HCT116 (cell line): ENCODE measurements around the gene HIVEP3. TPM values are rescaled to one million over a fixed set of nuclear protein-coding genes. Genes with fewer than 3 reads are reported as not detected.

Source experiments
- ATAC-seq: fragments of 200-7000 bp; cut with Tn5 transposase; 2 replicates; pipeline ENCODE4 v1.9.1; 2020; ENCODE audit warnings: mild to moderate bottlenecking, moderate library complexity
- BruUV-seq: library from RNA; stranded (reverse); fragments of 400-500 nt; replicated peaks from 2 replicates; lab custom pipeline; 2021; lab: Mats Ljungman, UMichigan
- CTCF ChIA-PET: fragments of 300-600 bp; sonication (Branson Sonifier 250); formaldehyde crosslinking; loops from one replicate; lab custom pipeline; 2021; ENCODE audit warnings: antibody characterized with exemption; lab: Charles Lee
- POLR2A ChIA-PET: fragments of 300-600, 350-600 bp; sonication (Branson Sonifier 250); formaldehyde crosslinking; loops from one replicate; lab custom pipeline; 2021; ENCODE audit warnings: antibody characterized with exemption; lab: Charles Lee
- RAD21 ChIA-PET, 2 experiments: fragments of 300-600 bp; sonication (Branson Sonifier 250); formaldehyde crosslinking; loops; one replicate each; lab custom pipeline; 2023; ENCODE audit warnings: low total read pairs in 2 of 2; ENCODE audit not compliant: uncharacterized antibody in 2 of 2, unreplicated experiment in 2 of 2, low non-redundant PET in 1 of 2; lab: Charles Lee
- DNase-seq: peaks from one replicate; pipeline ENCODE4 v3.0.0-alpha.2; 2010; ENCODE audit warnings: low read depth, low spot score
- H2AFZ ChIP-seq: fragments of 200-600 bp; shearing (Covaris generic), sonication (generic); 2 replicates; pipeline ENCODE4 v1.6.1; 2017; ENCODE audit warnings: low read depth, mixed run types, mixed read lengths, antibody characterized with exemption, low read length; ENCODE audit not compliant: poor library complexity, severe bottlenecking
- H3K27ac ChIP-seq: 2 replicates; pipeline ENCODE4 v1.5.1; 2012; ENCODE audit warnings: low read depth, low read length
- H3K27me3 ChIP-seq: fragments of 200-600 bp; sonication (generic); 2 replicates; pipeline ENCODE4 v1.6.1; 2016; ENCODE audit warnings: mixed run types, low read length, mixed read lengths; ENCODE audit not compliant: insufficient read depth
- H3K36me3 ChIP-seq, 2 experiments: fragments of 200-500 bp in 1 of 2; fragments of 200-600 bp in 1 of 2; sonication (Bioruptor generic) in 1 of 2; sonication (generic) in 1 of 2; 2 replicates each; pipeline versions ENCODE4 v1.5.1 to v1.6.1; 2014 to 2016; ENCODE audit warnings: low read length in 2 of 2, inconsistent platforms in 1 of 2, mixed read lengths in 1 of 2, mixed run types in 1 of 2; ENCODE audit not compliant: insufficient read depth in 2 of 2, control insufficient read depth in 1 of 2
- H3K4me1 ChIP-seq, 2 experiments: fragments of 200-600 bp in 1 of 2; sonication (generic) in 1 of 2; 2 replicates each; pipeline versions ENCODE4 v1.5.1 to v1.6.1; 2012 to 2017; ENCODE audit warnings: low read length in 2 of 2, inconsistent platforms in 1 of 2, mild to moderate bottlenecking in 1 of 2, mixed read lengths in 1 of 2, mixed run types in 1 of 2, moderate library complexity in 1 of 2; ENCODE audit not compliant: insufficient read depth in 2 of 2, control insufficient read depth in 1 of 2
- H3K4me2 ChIP-seq: fragments of 200-600 bp; sonication (generic); 2 replicates; pipeline ENCODE4 v1.6.1; 2017; ENCODE audit warnings: mixed run types, low read length, mixed read lengths
- H3K4me3 ChIP-seq, 2 experiments: fragments of 200-600 bp in 1 of 2; sonication (generic) in 1 of 2; replicated peaks in 1 of 2; 2 replicates each; pipeline ENCODE4 v1.5.1; 2011 to 2016; ENCODE audit warnings: low read length in 2 of 2, control low read depth in 1 of 2, low read depth in 1 of 2, mild to moderate bottlenecking in 1 of 2, mixed read lengths in 1 of 2, mixed run types in 1 of 2
- H3K79me2 ChIP-seq: fragments of 200-600 bp; sonication (generic); 2 replicates; pipeline ENCODE4 v1.6.1; 2017; ENCODE audit warnings: mild to moderate bottlenecking, mixed run types, low read length, moderate library complexity, mixed read lengths; ENCODE audit not compliant: insufficient read depth
- H3K9ac ChIP-seq: fragments of 200-600 bp; sonication (generic); 2 replicates; pipeline ENCODE4 v1.6.1; 2016; ENCODE audit warnings: low read length, mixed read lengths
- H3K9me2 ChIP-seq: fragments of 200-600 bp; sonication (generic), shearing (Covaris generic); 2 replicates; pipeline ENCODE4 v1.6.1; 2017; ENCODE audit warnings: mixed run types, mild to moderate bottlenecking, moderate library complexity; ENCODE audit not compliant: insufficient read depth
- H3K9me3 ChIP-seq, 2 experiments: fragments of 200-500 bp in 1 of 2; fragments of 200-600 bp in 1 of 2; sonication (Bioruptor generic) in 1 of 2; sonication (generic) in 1 of 2; 2 replicates each; pipeline ENCODE4 v1.6.1; 2014 to 2017; ENCODE audit warnings: low read length in 2 of 2, mixed read lengths in 2 of 2, inconsistent platforms in 1 of 2, low read depth in 1 of 2, mild to moderate bottlenecking in 1 of 2, mixed run types in 1 of 2, moderate library complexity in 1 of 2; ENCODE audit not compliant: control insufficient read depth in 1 of 2, insufficient read depth in 1 of 2
- H4K20me1 ChIP-seq: fragments of 200-600 bp; sonication (generic), shearing (Covaris generic); 2 replicates; pipeline ENCODE4 v1.6.1; 2017; ENCODE audit warnings: mixed run types, mild to moderate bottlenecking, moderate library complexity; ENCODE audit not compliant: insufficient read depth
- ATF3 ChIP-seq: IDR thresholded peaks from 2 replicates; pipeline ENCODE4 v1.6.1; 2012
- CEBPB ChIP-seq: IDR thresholded peaks from 2 replicates; pipeline ENCODE4 v1.6.1; 2012; ENCODE audit warnings: low read depth
- CTCF ChIP-seq, 3 experiments: fragments of 200-600 bp in 1 of 3; sonication (generic) in 1 of 3; IDR thresholded peaks in 2 of 3; conservative IDR thresholded peaks in 1 of 3; 2 replicates each; pipeline ENCODE4 v1.5.1; 2012 to 2017; ENCODE audit warnings: low read depth in 2 of 3, low read length in 2 of 3, antibody characterized with exemption in 1 of 3, borderline replicate concordance in 1 of 3, control low read depth in 1 of 3, mild to moderate bottlenecking in 1 of 3, mixed read lengths in 1 of 3, mixed run types in 1 of 3, moderate library complexity in 1 of 3; ENCODE audit not compliant: insufficient read depth in 1 of 3
- EGR1 ChIP-seq: IDR thresholded peaks from 2 replicates; pipeline ENCODE4 v1.6.1; 2012; ENCODE audit warnings: low read depth
- ELF1 ChIP-seq: IDR thresholded peaks from 2 replicates; pipeline ENCODE4 v1.6.1; 2012; ENCODE audit warnings: low read depth, borderline replicate concordance
- EZH2 ChIP-seq: fragments of 200-600 bp; sonication (generic); IDR thresholded peaks from 2 replicates; pipeline ENCODE4 v1.6.1; 2017; ENCODE audit warnings: antibody characterized with exemption, mixed run types
- EZH2phosphoT487 ChIP-seq: fragments of 200-600 bp; IDR thresholded peaks from 2 replicates; pipeline ENCODE4 v1.6.1; 2018; ENCODE audit warnings: antibody characterized with exemption, borderline replicate concordance
- FOSL1 ChIP-seq: IDR thresholded peaks from 2 replicates; pipeline ENCODE4 v1.6.1; 2012; ENCODE audit warnings: low read depth
- JUND ChIP-seq: IDR thresholded peaks from 2 replicates; pipeline ENCODE4 v1.6.1; 2012
- POLR2A ChIP-seq: IDR thresholded peaks from 2 replicates; pipeline ENCODE4 v1.7.0; 2011; ENCODE audit warnings: borderline replicate concordance; ENCODE audit not compliant: insufficient read depth, insufficient read length; ENCODE audit errors: extremely low read depth
- POLR2AphosphoS5 ChIP-seq: IDR thresholded peaks from 2 replicates; pipeline ENCODE4 v1.6.1; 2011; ENCODE audit warnings: mild to moderate bottlenecking, low read depth, low read length, moderate library complexity
- RAD21 ChIP-seq: IDR thresholded peaks from 2 replicates; pipeline ENCODE4 v1.6.1; 2012; ENCODE audit warnings: low read depth, mild to moderate bottlenecking
- REST ChIP-seq: IDR thresholded peaks from 2 replicates; pipeline ENCODE4 v1.6.1; 2012; ENCODE audit warnings: low read depth
- SIN3A ChIP-seq: IDR thresholded peaks from 2 replicates; pipeline ENCODE4 v1.6.1; 2012; ENCODE audit warnings: low read depth
- SRF ChIP-seq: IDR thresholded peaks from 2 replicates; pipeline ENCODE4 v1.6.1; 2012; ENCODE audit warnings: low read depth
- TCF7L2 ChIP-seq: IDR thresholded peaks from 2 replicates; pipeline ENCODE4 v1.7.0; 2011; ENCODE audit warnings: borderline replicate concordance, inconsistent platforms; ENCODE audit not compliant: insufficient read depth, insufficient read length; ENCODE audit errors: extremely low read depth
- YY1 ChIP-seq: IDR thresholded peaks from 2 replicates; pipeline ENCODE4 v1.6.1; 2011; ENCODE audit warnings: low read length, low read depth, moderate library complexity, mild to moderate bottlenecking; ENCODE audit not compliant: insufficient replicate concordance; ENCODE audit errors: extremely low read depth
- ZBTB33 ChIP-seq: IDR thresholded peaks from 2 replicates; pipeline ENCODE4 v1.6.1; 2011; ENCODE audit warnings: mild to moderate bottlenecking, low read length, moderate library complexity; ENCODE audit not compliant: insufficient replicate concordance; ENCODE audit errors: extremely low read depth
- ZNF274 ChIP-seq: fragments of 200-500 bp; sonication (Bioruptor generic); IDR thresholded peaks from 2 replicates; pipeline ENCODE4 v1.6.1; 2014; ENCODE audit warnings: mild to moderate bottlenecking, low read depth, low read length, inconsistent platforms
- intact Hi-C: fragments of 100-400 bp; cut with micrococcal nuclease; formaldehyde crosslinking; loops from 2 replicates; pipeline ENCODE4 v1.10.0; 2022
- total RNA-seq: library from RNA; stranded (reverse); gene quantifications from one replicate; pipeline ENCODE4 v1.2.1, GENCODE V29; 2021; ENCODE audit not compliant: unreplicated experiment

HIVEP3 gene
- total RNA-seq, 1 experiment from 2014 or later: 7.1 TPM

GRCh38 chr1:41622402-41622801, 296.3 kb downstream of the HIVEP3 start:
- POLR2A ChIA-PET: no interaction called here
- intact Hi-C loops: no loop called here
- H3K4me1 ChIP-seq: peaks cover 20 to 29% of the 10 kb centered on the region in 2 experiments
- H3K4me3 ChIP-seq: no peak overlapping the region
- CTCF ChIA-PET: no interaction called here
- BruUV-seq: no TSS peak
- H3K9me2 ChIP-seq: no peaks in the 10 kb centered on the region
- ATAC-seq (no peak), DNase-seq (no peak)
- no peaks in the 10 kb centered on the region for H3K36me3 ChIP-seq
- no peaks in the 10 kb centered on the region for H3K9me3 ChIP-seq
- H3K4me2 ChIP-seq: no peak overlapping the region
- H2AFZ ChIP-seq: no peak overlapping the region
- TF ChIP-seq JUND (no peak), ZNF274 (no peak), EZH2phosphoT487 (no peak), TCF7L2 (no peak), SRF (no peak), REST (no peak), EGR1 (no peak), RAD21 (no peak), YY1 (no peak), ELF1 (no peak), CTCF (IDR thresholded peaks at IDR 0.05 in 2 of 3, conservative IDR thresholded peaks at IDR 0.05 in 1 of 3; ENCODE audit: borderline replicate concordance in 1 of 3, insufficient read depth in 1 of 3, low read depth in 2 of 3, low read length in 2 of 3) (no peak), POLR2A (no peak), ATF3 (no peak), ZBTB33 (no peak), FOSL1 (no peak), CEBPB (no peak), POLR2AphosphoS5 (no peak), EZH2 (no peak), SIN3A (no peak)
- no peaks in the 10 kb centered on the region for H3K27me3 ChIP-seq
- H3K79me2 ChIP-seq: no peaks in the 10 kb centered on the region
- RAD21 ChIA-PET: no interaction called here
- no peaks in the 10 kb centered on the region for H4K20me1 ChIP-seq
- no peak overlapping the region for H3K9ac ChIP-seq
- no peak overlapping the region for H3K27ac ChIP-seq
